ENCODE measurements around the gene MED17. TPM values are rescaled to one million over a fixed set of nuclear protein-coding genes. Genes with fewer than 3 reads are reported as not detected.
A peak's percentile ranks its signal among the peaks of the same experiment; 100 is the strongest.

Gene MED17
- total RNA-seq, 1 donor from 2014 or later, result 12.6 TPM

DNA sequence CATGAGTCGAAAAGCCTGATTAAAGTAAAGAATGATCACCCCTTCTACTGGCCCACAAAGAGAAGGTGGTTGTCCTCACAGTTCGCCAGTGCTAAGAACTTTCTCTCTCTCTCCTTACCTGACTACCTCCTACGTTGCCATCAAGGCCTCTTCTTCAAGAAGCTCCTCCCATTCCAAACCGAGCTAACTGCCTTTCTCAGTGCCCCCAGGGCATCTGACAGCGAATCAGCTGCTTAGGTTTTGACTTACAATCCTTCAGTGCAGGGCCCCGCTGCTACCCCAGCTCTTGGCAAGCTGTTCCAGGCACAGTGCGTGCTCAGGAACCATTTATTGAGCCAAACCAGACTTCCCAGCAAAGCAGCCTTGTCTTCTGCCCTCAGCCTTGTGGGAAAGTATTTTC is 60.5 kb downstream of the MED17 start:
- intact Hi-C loops (cut with DNase I), result no loop called here

DNA sequence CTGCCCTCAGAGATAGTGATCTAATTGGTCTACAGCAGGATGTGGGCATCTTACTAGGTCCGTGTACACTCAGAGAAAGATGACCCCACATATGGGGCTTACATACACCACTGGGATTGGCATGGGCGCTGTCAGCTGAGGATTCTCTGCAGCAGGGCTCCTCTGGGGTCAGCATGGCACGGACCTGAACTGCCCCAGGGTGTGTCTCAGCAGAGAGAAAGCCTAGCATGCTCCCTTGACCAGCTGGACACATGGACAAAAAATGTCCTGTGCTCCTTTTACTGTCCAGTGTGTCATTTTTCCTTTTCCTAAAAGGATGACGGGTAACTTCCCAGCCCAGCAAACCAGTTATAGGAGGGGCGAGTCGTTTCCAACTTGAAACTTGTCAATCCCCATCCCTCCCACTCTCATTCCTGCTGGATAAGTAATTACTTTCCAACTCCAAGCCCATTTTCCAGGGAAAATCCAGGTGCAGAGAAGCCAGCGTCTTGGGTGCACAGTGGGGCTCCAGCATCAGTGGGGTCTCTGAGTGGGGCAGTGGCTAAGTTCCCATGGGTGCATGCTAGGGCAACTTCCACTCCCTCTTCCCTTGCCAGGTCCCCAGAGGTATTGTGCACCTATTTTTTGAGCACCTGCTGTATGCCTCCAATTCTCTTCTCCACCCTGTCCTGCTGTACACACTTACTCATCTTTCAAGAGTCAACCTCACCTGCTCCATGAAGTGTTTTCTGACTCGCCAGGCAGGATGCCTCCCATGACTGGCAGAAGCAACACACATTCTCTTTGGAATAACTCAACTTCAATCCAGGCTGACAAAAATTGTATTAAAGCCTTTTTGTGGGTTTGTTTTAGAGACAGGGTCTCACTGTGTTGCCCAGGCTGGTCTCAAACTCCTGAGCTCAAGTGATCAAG is 61.4 kb downstream of the MED17 start:
- no peak for DNase-seq (ENCODE audit: low spot score in 2 of 2)
- intact Hi-C loops (cut with DNase I), result no loop called here
- no peaks in the 10 kb centered on the region for H3K27me3 ChIP-seq
- H3K36me3 ChIP-seq, result no peaks in the 10 kb centered on the region
- peaks cover 0 to 4% of the 10 kb centered on the region in 2 donors for H3K4me1 ChIP-seq
- no peak overlapping the region for H3K4me3 ChIP-seq
- no peak overlapping the region for H3K27ac ChIP-seq
- no peaks in the 10 kb centered on the region for H3K9me3 ChIP-seq
- TF ChIP-seq, protein P1, sequence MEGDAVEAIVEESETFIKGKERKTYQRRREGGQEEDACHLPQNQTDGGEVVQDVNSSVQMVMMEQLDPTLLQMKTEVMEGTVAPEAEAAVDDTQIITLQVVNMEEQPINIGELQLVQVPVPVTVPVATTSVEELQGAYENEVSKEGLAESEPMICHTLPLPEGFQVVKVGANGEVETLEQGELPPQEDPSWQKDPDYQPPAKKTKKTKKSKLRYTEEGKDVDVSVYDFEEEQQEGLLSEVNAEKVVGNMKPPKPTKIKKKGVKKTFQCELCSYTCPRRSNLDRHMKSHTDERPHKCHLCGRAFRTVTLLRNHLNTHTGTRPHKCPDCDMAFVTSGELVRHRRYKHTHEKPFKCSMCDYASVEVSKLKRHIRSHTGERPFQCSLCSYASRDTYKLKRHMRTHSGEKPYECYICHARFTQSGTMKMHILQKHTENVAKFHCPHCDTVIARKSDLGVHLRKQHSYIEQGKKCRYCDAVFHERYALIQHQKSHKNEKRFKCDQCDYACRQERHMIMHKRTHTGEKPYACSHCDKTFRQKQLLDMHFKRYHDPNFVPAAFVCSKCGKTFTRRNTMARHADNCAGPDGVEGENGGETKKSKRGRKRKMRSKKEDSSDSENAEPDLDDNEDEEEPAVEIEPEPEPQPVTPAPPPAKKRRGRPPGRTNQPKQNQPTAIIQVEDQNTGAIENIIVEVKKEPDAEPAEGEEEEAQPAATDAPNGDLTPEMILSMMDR (IDR thresholded peaks at IDR 0.05), result no peak

More for the DNA sequence above, 60.5 kb downstream of the MED17 start:
- Histone ChIP-seq H3K27me3 (no peaks in the 10 kb centered on the region), H3K9me3 (no peaks in the 10 kb centered on the region), H3K4me3 (no peak overlapping the region), H3K36me3 (no peaks in the 10 kb centered on the region), H3K27ac (no peak overlapping the region), H3K4me1 (peaks cover 0 to 1% of the 10 kb centered on the region in 2 donors)
- DNase-seq (ENCODE audit: low spot score in 2 of 2), result no peak
- TF ChIP-seq, protein P1 (IDR thresholded peaks at IDR 0.05), result no peak

DNA sequence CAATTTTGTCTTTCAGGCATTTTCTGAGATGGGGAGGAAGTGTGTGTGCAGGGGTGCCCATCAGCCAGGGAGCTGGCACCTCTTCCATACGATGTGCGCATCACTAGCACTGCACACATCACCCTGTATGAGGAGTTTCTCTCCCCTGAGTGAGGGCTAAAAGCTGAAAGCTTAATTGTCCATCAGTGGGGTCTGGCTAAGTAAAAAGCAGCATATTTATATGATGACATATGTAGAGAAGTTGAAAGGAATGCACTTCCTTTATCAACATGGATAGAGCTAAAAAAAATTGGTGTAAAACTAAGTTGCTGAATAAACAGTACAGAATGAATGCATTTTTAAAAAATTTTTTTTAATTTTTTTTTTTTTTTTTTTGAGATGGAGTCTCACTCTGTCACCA is 62.3 kb downstream of the MED17 start:
- no peaks in the 10 kb centered on the region for H3K27me3 ChIP-seq
- H3K4me3 ChIP-seq, result no peak overlapping the region

DNA sequence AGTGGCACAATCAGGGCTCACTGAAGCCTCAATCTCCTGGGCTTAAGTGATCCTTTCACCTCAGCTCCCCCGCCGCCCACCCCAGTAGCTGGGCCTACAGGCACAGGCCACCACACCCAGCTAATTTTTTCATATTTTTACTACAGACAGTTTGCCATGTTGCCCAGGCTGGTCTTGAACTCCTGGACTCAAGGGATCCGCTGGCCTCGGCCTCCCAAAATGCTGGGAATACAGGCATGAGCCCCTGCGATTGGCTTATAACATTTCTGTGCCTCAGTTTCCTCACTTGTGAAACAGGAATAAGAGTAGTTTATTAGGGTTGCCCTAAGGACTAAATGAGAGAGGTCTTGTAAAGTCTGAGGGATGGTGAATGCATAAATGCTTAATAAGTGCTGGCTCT is 65.1 kb downstream of the MED17 start:
- Histone ChIP-seq H3K4me3 (peak overlapping the region in 1 of 2 donors; percentile 81), H3K27me3 (no peaks in the 10 kb centered on the region), H3K36me3 (no peaks in the 10 kb centered on the region), H3K27ac (no peak overlapping the region), H3K4me1 (peaks cover 0 to 4% of the 10 kb centered on the region in 2 donors), H3K9me3 (no peaks in the 10 kb centered on the region)
- peak in 1 of 2 donors; percentile 38 for DNase-seq (ENCODE audit: low spot score in 2 of 2)
- TF ChIP-seq, protein P1 (IDR thresholded peaks at IDR 0.05), result no peak
- intact Hi-C loops (cut with DNase I), result no loop called here

More for the DNA sequence above, 62.3 kb downstream of the MED17 start:
- no peaks in the 10 kb centered on the region for H3K36me3 ChIP-seq
- H3K9me3 ChIP-seq, result no peaks in the 10 kb centered on the region
- no peak for DNase-seq (ENCODE audit: low spot score in 2 of 2)
- H3K27ac ChIP-seq, result no peak overlapping the region
- intact Hi-C loops (cut with DNase I), result no loop called here
- H3K4me1 ChIP-seq, result peaks cover 0 to 4% of the 10 kb centered on the region in 2 donors
- TF ChIP-seq, protein P1 (IDR thresholded peaks at IDR 0.05), result no peak

DNA sequence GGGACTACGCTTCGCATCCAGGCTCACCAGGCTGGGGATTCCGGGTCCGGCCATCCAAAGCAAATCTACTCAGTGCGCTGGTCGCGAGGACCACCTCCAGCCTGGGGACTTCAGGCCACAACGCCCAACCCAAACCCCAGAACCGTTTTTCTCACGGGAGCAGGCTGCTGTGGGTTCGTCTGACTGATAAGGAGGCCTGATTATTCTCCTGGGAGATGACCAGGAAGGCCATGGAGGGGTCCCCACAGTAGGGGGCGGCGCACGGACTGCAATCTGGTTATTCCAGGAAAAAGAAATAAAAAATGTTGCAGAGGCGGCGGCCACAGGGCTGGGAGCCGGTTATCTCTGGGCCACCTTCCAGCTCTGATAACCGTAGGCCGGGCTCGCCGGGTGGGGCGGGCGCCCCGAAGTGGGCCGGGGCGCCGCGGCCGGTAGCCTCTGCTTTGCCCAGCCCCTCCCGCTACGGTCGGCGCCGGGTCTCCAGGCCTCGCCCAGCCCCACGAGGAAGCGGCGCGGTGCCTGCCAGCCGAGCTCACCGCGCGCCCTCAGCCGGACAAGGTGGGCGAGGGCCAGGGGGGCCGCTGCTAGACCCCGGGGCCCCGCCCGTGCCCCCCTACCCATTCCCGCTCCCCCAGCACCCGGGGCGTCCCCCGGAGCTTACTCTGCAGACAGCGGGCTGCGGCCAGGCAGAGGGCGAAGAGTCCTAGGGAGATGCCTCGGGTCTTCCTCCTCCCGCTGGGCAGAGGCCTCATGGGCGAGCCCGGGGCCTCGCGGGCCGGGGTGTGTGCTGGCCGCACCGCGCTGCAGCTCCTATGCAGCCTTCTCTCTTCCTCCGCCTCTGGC is 65.9 kb downstream of the MED17 start:
- TF ChIP-seq, protein P1 (IDR thresholded peaks at IDR 0.05), result no peak
- Histone ChIP-seq H3K9me3 (no peaks in the 10 kb centered on the region), H3K4me3 (peak overlapping the region; percentile 76 to 81), H3K36me3 (no peaks in the 10 kb centered on the region), H3K4me1 (peaks cover 0 to 4% of the 10 kb centered on the region in 2 donors), H3K27me3 (no peaks in the 10 kb centered on the region), H3K27ac (no peak overlapping the region)
- peak in 1 of 2 donors; percentile 62 for DNase-seq (ENCODE audit: low spot score in 2 of 2)
- intact Hi-C loops (cut with DNase I), result no loop called here

Data from ascending aorta (tissue), 2 donors.